Measurements from ENCODE around the gene RFC5.
"Not testable (repeated sequence)": the region's sequence is repeated elsewhere in the genome, so short reads cannot be mapped to it uniquely, and the experiment has no call there.

DNA sequence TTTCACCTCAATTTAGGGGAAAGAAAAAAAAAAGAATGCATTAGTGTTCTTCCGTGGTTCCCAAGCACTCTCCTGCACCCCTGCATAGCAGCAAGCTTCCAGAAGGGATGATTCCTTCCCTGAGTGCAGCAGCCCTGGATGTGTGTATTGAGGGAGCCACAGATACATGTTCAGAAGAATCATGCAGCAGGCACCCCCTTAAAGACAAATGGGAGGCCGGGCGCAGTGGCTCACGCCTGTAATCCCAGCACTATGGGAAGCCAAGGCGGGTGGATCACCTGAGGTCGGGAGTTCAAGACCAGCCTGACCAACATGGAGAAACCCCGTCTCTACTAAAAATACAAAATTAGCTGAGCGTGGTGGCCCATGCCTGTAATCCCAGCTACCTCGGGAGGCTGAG, 65.0 kb downstream of the RFC5 start:
- not testable (repeated sequence) for TF ChIP-seq CTCF (IDR thresholded peaks at IDR 0.05; ENCODE audit: insufficient read depth, low read length, poor library complexity, severe bottlenecking); EZH2phosphoT487 (conservative IDR thresholded peaks at IDR 0.05; ENCODE audit: low read length)
